BE2C (cell line): Measurements from ENCODE around the gene SOD3.

Experiments used
- DNase-seq: peaks from one replicate; pipeline ENCODE4 v3.0.0-alpha.2; 2020
- H3K27me3 ChIP-seq: fragments of 250-450 bp; sonication (Bioruptor Pico); 2 replicates; pipeline ENCODE4 v1.5.1; 2020; ENCODE audit warnings: mild to moderate bottlenecking
- H3K36me3 ChIP-seq: fragments of 250-450 bp; sonication (Bioruptor Pico); 2 replicates; pipeline ENCODE4 v1.5.1; 2020; ENCODE audit warnings: mild to moderate bottlenecking
- H3K4me1 ChIP-seq: fragments of 250-450 bp; sonication (Bioruptor Pico); 2 replicates; pipeline ENCODE4 v1.5.1; 2020
- H3K4me3 ChIP-seq: 2 replicates; pipeline ENCODE4 v1.5.1; 2011; ENCODE audit warnings: low read depth, low read length
- H3K9me3 ChIP-seq: fragments of 250-450 bp; sonication (Bioruptor Pico); 2 replicates; pipeline ENCODE4 v1.5.1; 2020
- TF ChIP-seq, protein P1 (sequence below): IDR thresholded peaks from 2 replicates; pipeline ENCODE4 v1.5.1; 2012; ENCODE audit warnings: mild to moderate bottlenecking, low read depth, low read length

The SOD3 gene

DNA sequence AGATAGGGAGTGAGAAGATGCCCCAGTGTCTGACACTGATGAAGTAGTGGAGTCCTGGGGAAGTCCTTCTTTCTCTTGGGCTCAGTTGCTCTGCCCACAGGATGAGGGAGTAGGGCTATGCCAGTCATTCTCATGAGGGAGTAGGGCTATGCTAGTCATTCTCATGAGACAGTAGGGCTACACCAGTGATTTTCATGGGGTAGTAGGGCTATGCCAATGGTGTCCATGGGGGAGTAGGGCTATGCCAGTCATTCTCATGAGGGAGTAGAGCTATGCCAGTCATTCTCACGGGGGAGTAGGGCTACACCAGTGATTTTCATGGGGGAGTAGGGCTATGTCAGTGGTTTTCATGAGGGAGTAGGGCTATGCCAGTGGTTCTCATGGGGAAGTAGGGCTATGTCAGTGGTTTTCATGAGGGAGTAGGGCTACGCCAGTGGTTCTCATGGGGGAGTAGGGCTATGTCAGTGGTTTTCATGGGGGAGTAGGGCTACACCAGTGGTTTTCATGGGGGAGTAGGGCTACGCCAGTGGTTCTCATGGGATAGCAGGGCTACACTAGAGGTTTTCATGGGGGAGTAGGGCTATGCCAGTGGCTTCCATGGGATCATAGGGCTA, 43.3 kb upstream of the SOD3 start:
- H3K4me1 ChIP-seq: no peaks in the 10 kb centered on the region
- no peaks in the 10 kb centered on the region for H3K9me3 ChIP-seq
- no peak for DNase-seq
- H3K4me3 ChIP-seq: no peak overlapping the region
- TF ChIP-seq, protein P1, sequence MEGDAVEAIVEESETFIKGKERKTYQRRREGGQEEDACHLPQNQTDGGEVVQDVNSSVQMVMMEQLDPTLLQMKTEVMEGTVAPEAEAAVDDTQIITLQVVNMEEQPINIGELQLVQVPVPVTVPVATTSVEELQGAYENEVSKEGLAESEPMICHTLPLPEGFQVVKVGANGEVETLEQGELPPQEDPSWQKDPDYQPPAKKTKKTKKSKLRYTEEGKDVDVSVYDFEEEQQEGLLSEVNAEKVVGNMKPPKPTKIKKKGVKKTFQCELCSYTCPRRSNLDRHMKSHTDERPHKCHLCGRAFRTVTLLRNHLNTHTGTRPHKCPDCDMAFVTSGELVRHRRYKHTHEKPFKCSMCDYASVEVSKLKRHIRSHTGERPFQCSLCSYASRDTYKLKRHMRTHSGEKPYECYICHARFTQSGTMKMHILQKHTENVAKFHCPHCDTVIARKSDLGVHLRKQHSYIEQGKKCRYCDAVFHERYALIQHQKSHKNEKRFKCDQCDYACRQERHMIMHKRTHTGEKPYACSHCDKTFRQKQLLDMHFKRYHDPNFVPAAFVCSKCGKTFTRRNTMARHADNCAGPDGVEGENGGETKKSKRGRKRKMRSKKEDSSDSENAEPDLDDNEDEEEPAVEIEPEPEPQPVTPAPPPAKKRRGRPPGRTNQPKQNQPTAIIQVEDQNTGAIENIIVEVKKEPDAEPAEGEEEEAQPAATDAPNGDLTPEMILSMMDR: no peak
- H3K36me3 ChIP-seq: no peaks in the 10 kb centered on the region
- H3K27me3 ChIP-seq: no peaks in the 10 kb centered on the region

DNA sequence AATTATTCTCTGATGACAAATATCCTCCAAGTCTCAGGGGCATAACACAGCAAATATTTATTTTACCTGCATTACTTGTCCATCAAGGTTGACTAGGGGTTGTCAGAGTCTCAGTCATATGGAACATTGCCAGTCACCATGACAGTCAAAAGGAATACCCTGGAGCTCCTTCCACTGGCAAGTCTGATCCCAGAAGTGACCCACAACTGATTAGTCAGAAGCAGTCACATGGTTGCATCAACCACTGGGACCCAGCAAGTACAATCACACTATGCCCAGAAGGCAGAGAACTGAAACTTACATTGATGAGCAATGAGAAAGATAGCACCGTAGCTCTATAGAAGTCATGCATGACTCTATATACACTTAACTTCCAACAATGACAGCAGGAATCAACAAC, 41.9 kb upstream of the SOD3 start:
- TF ChIP-seq, protein P1: no peak
- Histone ChIP-seq H3K36me3 (no peaks in the 10 kb centered on the region), H3K4me3 (no peak overlapping the region), H3K9me3 (no peaks in the 10 kb centered on the region), H3K4me1 (no peaks in the 10 kb centered on the region), H3K27me3 (no peaks in the 10 kb centered on the region)
- DNase-seq: no peak

DNA sequence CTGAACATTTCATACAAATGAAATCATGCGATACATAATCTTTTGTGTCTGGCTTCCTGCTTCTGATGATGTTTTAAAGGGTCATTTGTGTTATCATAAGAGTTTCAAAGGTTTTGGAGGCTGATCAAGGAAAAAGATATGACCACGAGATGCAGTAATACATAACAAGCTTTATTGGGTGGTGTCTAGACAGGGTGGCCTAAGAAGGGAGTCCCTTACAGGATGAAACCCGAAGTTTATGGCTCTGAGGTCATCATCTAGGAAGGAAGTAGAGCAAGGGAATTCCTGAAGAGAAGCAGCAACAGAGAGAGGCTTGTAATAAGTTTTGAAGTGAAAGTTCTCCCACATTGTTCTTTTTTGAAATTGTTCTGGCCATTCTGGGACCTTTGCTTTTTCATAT, 40.8 kb upstream of the SOD3 start:
- Histone ChIP-seq H3K36me3 (no peaks in the 10 kb centered on the region), H3K27me3 (no peaks in the 10 kb centered on the region), H3K4me1 (no peaks in the 10 kb centered on the region), H3K4me3 (no peak overlapping the region), H3K9me3 (no peaks in the 10 kb centered on the region)
- TF ChIP-seq, protein P1: no peak
- no peak for DNase-seq

DNA sequence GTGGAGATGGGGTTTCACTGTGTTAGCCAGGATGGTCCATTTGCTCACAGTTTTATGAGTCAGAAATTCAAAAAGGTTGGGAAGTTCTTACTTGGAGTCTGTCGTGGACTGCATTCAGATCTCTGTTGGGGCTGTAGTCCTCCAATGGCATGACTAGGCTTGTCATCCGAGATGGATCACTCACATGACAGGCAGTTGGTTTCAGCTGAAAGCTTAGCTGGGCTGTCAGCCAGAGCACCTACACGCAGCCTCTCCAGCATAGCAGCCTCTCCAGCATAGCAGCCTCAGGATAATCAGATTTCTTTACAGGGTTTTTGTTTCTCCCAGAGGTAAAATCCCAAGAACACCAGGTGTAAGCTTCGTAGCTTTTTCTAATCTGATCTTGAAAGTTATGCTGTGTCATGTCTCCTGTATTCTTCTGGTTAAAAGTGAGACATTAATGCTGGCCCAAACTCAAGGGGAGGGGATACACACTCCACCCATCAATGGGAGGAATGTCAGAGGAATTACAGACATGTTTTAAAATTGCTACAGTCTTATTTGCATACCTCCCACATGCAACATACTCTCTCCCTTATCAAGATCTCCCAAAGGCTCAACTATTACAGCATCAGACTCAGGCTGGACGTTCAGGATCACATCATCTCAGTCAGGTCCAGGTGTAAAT, 31.6 kb upstream of the SOD3 start:
- H3K4me1 ChIP-seq: no peaks in the 10 kb centered on the region
- TF ChIP-seq, protein P1: no peak
- H3K9me3 ChIP-seq: no peaks in the 10 kb centered on the region
- no peaks in the 10 kb centered on the region for H3K36me3 ChIP-seq
- H3K27me3 ChIP-seq: no peaks in the 10 kb centered on the region
- DNase-seq: no peak
- H3K4me3 ChIP-seq: no peak overlapping the region

DNA sequence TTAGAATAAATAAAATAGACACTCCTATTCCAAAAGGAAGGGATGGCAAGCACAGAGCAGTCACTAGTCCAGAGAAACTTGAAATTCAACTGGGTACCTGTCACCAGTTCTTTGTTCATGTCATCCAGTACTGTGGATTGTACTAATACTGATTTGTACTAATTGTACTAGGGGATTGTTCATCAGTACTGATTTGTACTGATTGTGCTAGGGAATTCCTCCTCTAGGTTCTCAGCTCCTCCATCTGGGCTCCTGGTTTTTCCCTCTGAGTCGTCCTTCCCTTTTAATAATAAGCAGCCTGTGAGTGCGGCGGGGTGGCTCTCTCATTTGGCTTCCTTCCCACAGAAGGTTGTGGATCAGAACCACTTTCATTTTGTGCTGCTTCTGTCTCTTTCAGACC, 31.0 kb upstream of the SOD3 start:
- Histone ChIP-seq H3K4me1 (no peaks in the 10 kb centered on the region), H3K9me3 (no peaks in the 10 kb centered on the region), H3K36me3 (no peaks in the 10 kb centered on the region), H3K27me3 (no peaks in the 10 kb centered on the region), H3K4me3 (no peak overlapping the region)
- TF ChIP-seq, protein P1: no peak
- no peak for DNase-seq

DNA sequence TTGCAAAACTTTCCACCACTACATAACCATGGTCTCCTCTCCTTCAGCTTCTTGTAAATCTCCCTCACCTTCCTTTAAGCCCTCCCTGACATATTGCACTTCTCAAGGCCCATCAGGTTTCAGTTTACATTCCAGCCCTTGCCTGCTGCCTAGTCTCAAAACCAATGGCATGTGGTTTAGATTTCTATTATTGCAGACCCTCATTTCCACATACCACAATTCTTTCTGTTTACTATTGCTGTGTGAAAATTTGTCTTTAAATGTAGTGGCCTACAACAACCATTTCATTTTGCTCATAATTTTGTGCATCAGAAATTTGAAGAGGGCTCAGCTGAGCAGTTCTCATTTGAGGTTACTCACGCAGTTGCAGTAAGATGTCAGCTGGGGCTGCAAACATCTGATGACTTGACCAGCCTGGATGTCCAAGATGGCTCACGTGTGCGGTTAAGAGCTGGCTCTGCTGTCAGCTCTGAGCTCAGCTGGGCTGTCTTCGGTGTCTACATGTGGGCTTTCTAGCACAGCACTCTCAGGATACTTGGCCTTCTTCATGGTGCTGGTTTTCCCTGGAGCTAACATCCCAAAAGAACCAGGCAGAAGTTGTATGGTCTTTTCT, 29.9 kb upstream of the SOD3 start:
- TF ChIP-seq, protein P1: no peak

More for the DNA sequence above, 29.9 kb upstream of the SOD3 start:
- DNase-seq: no peak
- Histone ChIP-seq H3K4me1 (no peaks in the 10 kb centered on the region), H3K4me3 (no peak overlapping the region), H3K9me3 (no peaks in the 10 kb centered on the region), H3K27me3 (no peaks in the 10 kb centered on the region), H3K36me3 (no peaks in the 10 kb centered on the region)
